Measurements from ENCODE around the gene EEF1AKMT3.

The EEF1AKMT3 gene

DNA sequence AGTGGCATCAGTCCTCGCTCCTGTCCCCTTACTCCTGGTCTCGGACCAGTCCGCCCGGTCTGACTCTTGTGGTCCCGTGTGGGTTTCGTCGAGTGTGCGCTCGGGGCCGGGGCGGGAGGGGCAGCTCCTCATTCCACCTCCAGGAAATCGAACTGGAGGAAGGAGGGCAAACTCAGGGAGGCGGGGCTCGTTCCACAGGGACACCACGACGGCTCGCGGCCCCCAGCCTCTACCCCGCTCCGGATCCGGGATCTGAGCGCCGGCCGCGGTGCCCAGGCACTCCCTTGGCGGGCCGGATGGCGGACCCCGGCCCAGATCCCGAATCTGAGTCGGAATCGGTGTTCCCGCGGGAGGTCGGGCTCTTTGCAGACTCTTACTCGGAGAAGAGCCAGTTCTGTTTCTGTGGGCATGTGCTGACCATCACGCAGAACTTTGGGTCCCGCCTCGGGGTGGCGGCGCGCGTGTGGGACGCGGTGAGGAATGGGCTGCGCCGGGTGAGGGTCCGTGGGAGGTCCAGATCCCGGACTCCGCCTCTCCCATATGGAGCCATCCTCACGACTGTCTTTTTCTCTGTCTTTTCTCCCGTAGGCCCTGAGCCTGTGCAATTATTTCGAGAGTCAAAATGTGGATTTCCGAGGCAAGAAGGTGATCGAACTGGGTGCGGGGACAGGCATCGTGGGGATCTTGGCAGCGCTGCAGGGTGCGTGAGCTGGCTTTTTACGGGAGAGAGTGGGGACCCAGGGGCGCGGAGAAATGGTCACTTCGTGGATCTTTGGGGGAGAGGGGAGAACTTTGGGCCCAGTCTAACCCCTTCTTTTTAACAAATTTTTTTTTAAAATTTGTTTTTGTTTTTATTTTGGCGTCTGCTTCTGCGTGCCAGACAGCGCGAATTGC, at the start of gene EEF1AKMT3:
EEF1AKMT3 (plus strand) TSS at position 186 of the 894 bp plus-strand sequence; CDS start at position 297, 111 bp downstream.
- no peak for DNase-seq

- DNase-seq = no peak
Observed at GRCh38 chr12:57722716-57723629, 49.4 kb upstream of the EEF1AKMT3 start.

GRCh38 chr12:57723630-57723962, 48.8 kb upstream of the EEF1AKMT3 start:
- no peak for DNase-seq

- DNase-seq = no peak
Observed at GRCh38 chr12:57724003-57724935, 48.1 kb upstream of the EEF1AKMT3 start.

DNA sequence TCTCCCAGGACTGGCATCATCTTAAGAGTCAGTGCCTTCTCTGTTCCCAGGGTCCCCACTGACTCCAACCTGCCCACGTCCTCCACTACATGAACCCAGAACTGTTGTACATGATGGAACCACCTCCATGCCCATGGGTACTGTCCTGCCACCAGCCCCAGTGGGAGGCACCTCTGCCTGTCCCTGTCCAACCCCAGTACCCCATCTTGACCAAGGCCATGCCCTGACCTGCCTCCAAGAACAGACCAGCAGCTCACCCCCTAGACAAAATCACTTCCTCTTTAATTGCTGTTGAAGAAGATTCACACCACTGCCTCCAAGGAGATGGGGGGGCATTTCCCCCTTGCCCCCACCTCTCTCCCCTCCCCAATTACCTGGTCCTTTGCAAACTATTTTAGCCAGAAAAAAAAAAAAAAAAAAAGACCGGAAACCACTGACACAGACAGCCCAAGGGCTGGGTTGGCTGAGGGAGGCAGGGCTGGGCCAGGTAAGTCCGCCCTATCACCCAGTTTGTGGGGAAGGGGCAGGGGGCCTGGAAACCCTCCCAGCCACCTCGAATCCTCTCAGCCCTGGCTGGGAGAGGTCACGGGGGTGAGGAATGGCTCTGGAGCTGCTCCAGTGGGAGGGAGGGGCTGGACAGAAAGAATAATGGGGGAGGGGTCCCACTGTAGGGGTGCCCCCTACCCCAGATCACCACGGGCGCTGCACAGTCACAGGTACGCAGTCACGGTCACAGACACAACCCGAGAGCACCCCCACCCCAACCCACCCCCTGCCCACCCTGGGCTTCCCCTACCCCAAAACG, 47.3 kb upstream of the EEF1AKMT3 start:
- no peak for DNase-seq

GRCh38 chr12:57725851-57726150, 46.6 kb upstream of the EEF1AKMT3 start:
- no peak for DNase-seq

DNA sequence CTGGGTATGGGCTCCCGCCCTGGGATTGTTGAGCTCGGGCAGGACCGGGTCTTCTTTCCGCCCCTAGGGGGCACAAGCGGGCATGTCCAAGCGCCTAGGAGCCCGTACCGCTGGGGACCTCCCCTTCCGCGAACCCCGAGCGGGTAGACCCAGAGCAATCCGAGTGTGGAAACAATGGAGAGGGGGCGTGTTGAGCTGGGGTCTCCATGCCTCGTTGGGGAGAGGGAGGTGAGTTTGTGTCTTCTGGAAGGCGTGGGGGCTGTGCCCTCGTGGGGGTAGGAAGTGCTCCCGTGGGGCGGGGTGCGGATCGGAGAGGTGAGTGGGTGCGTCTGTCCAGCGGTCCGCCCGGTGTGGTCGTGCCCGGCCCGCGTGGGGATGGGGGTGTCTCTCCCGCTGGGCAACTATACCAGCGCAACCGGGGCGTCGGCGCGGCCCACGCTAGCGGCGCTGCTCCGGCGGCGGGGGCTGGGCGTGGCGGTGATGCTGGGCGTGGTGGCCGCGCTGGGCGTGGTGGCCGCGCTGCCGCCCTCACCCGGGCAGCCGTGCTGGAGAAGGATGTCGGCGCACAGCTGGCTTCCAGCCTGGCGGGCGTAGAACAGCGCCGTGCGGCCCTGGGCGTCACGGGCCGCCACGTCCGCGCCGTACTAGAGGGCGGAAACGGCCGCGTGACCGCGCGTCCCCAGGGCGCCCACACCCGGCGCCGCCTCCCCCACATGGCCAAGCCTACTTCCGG, 46.1 kb upstream of the EEF1AKMT3 start:
- no peak for DNase-seq

GRCh38 chr12:57726884-57727757, 45.3 kb upstream of the EEF1AKMT3 start:
- no peak for DNase-seq

DNA sequence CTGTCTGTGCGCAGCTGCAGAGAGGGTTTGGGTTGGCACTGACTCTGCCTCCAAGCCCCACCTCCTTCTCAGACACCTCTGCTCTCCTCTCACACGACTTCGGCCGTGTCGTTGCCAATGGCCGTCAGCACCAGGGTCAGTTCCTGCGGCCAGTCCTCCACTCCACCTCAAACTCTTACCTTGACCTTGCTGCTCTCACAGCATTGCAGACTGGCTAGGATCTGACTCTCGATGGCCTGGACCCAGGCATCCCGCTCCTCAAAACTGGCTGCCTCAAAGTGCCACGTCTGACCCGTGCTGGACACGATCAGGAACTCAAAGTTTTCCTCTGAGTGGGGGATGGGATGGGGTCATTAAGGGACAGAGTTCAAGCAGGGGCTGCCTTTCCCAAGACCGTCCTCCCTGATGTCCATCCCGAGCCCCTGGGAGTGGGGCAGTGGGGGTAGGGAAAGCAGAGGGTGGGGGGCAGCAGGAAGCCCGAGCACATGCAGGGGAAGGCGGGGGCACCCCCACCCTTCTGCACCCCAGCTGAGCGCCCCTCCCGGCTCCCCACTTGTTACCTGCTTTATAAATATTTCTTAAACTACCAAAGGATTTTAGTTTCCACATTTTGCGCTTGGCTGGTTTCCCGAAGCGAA, 44.5 kb upstream of the EEF1AKMT3 start:
- no peak for DNase-seq

GRCh38 chr12:57729321-57729844, 43.0 kb upstream of the EEF1AKMT3 start:
- DNase-seq = no peak

DNA sequence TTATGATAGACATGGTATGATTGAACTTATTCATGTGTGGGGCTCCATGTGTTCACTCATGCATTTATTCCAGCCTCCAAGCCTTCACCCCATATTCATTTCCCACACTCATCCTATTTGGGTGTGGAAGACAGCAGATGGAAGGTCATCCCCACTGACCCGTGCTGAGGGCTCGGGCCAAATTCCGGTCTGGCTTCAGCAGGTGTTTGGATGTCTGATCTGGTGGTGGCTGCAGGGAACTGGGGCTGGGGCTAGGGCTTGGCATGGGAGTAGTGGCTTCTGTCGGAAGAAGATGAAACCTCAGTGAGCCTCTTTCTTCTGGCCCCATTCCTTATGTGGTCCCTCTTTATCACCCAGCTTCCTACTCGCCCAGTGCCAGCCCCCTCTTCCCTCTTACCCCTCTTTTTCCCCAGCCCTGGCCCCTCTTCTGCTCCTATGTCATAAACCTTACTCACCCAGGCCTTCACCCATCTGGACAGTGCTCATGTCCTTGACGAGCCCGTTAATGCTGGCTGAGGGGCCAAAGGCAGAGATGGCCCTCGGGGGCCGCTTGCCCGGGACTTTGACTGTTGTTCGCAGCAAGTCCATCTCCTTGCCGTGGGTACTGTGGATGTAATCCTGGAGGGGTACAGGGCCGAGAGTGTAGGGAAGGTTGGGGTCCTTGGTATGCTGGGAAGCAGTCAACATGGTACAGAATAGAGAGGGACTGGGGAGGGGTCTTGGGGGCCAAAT, 41.9 kb upstream of the EEF1AKMT3 start:
- no peak for DNase-seq

DNA sequence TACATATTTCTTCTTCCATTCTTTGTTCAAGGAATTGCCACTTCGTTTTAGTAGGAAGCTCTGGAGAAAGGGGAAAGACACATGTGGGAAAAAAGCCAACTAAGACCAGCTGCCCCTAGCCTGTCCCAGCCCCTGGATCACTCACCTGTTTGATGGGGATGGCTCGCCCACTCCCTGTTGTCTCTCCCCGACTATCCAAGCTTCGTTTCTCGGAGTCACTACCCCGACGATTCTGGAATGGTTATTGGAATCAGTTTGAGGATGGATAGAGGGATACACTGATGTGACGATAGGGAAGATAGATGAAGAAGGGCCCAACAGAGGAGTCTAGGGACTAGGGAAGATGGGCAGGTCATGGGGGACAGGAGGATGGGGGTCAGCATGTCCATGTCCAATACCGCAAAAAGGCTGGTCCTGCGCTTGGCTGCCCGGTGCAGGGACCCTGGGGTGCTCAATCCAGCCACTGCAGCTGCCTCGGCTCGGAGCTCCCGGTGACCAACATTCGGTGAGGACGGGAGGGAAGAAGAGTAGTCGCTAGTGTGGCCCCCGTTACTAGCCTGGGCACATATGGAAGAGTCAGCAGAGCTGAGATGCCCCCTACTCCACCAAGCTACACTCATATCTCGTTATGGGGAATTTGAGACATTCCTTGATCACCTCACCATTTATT, 40.9 kb upstream of the EEF1AKMT3 start:
- DNase-seq = no peak

GRCh38 chr12:57732270-57732669, 40.1 kb upstream of the EEF1AKMT3 start:
- DNase-seq = no peak

DNA sequence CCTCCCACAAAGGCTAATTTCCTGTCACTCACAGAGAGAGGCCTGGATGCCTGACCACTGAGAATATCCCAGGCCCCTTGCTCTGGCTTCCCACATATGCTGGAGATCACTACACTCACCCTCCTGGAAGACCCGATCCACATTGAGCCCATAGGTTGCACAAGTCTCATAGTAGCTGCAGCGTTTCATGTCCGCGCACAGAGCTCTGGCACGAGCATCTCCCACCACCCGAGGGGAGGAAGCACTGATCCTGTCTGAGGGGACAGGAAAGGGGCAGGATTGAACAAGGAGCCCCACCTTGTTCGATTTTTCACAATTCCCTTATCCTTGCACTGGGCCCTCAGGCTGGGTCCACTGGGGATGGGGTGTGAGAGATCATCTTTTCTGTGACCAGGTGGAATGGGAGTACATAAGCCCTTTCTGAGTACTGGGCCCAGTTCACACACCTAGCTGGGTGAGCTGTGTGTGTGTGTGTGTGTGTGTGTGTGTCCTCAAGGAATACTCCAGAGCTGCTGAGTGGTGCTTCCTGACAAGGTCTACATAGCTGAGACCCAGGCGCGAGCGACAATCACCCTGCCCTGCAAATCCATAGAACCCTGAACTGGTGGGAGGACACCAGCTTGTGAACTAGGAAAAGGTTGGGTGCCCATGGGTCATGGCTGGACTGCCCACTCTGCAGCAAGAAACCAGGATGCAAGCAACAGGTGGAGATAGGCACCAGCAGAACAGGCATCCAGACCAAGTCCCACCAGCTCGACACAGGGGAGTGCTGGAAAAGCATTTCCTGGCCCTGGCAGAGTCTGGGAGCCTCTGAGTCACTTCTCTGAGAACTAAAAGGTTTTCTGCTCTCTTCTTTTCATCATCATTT, 39.5 kb upstream of the EEF1AKMT3 start:
- DNase-seq = no peak

DNA sequence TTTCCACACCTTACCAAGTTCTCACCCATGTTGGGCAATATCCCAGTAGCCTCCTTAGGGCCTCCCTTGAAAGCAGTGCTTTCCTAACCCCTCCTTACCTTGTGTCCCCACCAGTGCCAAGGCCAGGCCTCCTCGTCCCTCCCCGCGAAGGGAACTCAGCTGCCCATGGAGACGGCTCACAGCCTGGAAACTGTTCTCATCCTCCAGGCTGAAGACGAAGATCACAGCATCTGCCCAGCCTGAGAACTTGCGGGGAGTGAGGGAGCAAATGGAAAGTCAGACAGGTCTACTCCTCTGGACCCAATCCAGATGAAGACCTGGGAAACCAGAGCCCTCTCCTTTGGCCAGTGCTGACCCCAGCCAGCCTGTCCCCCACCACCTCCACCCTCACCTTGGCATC, 38.5 kb upstream of the EEF1AKMT3 start:
- DNase-seq = no peak

- no peak for DNase-seq
Observed at GRCh38 chr12:57734591-57734990, 37.8 kb upstream of the EEF1AKMT3 start.

- DNase-seq = no peak
Observed at GRCh38 chr12:57735198-57735855, 37.1 kb upstream of the EEF1AKMT3 start.
